ENCODE data around the gene NIPAL4. TPM values are rescaled to one million over a fixed set of nuclear protein-coding genes. Genes with fewer than 3 reads are reported as not detected.

The NIPAL4 gene
- polyA plus RNA-seq, 1 experiment, result 4.4 TPM

GRCh38 chr5:157449011-157449723 lies 10.8 kb upstream of the NIPAL4 start:
- ChIA-PET CTCF (interaction anchor here (1.1 to 2.6 kb wide), 4 partner anchors 9 to 106 kb away, joined by 3 to 9 read pairs (median 5); no protein-coding TSS in a partner anchor), POLR2A (interaction anchor here (0.5 kb wide), 1 partner anchor 15 kb away, joined by 5 read pairs; no protein-coding TSS in a partner anchor)
- Histone ChIP-seq H3K27me3 (ENCODE audit: control insufficient read depth, insufficient read depth, low read length) (no peaks in the 10 kb centered on the region), H3K4me3 (ENCODE audit: low read depth, low read length) (no peak overlapping the region), H3K36me3 (ENCODE audit: control insufficient read depth, insufficient read depth, low read length) (no peaks in the 10 kb centered on the region)
- no peak for TF ChIP-seq CTCF (IDR thresholded peaks at IDR 0.05; ENCODE audit: insufficient read depth, low read depth, low read length)
- no peak for DNase-seq (ENCODE audit: low read depth)

- DNase-seq (ENCODE audit: low read depth), result no peak
- H3K27me3 ChIP-seq (ENCODE audit: control insufficient read depth, insufficient read depth, low read length), result no peaks in the 10 kb centered on the region; the same call in none of the 2 replicates
- ChIA-PET POLR2A (no interaction called here), CTCF (interaction anchor here (0.7 to 2.6 kb wide), 4 partner anchors 10 to 107 kb away, joined by 3 to 9 read pairs (median 6); partner anchors contain the start of gene NIPAL4)
- H3K4me3 ChIP-seq (ENCODE audit: low read depth, low read length), result no peak overlapping the region
- no peaks in the 10 kb centered on the region for H3K36me3 ChIP-seq (ENCODE audit: control insufficient read depth, insufficient read depth, low read length)
- TF ChIP-seq CTCF (IDR thresholded peaks at IDR 0.05; ENCODE audit: insufficient read depth, low read depth, low read length), result no peak
These were observed 10.0 kb upstream of the NIPAL4 start for GRCh38 chr5:157450024-157450423.

GRCh38 chr5:157451806-157452205 lies 8.2 kb upstream of the NIPAL4 start:
- ChIA-PET CTCF (no interaction called here), POLR2A (no interaction called here)
- no peaks in the 10 kb centered on the region for H3K36me3 ChIP-seq (ENCODE audit: control insufficient read depth, insufficient read depth, low read length)
- DNase-seq (ENCODE audit: low read depth), result no peak
- no peak for TF ChIP-seq CTCF (IDR thresholded peaks at IDR 0.05; ENCODE audit: insufficient read depth, low read depth, low read length)
- no peak overlapping the region for H3K4me3 ChIP-seq (ENCODE audit: low read depth, low read length)
- H3K27me3 ChIP-seq (ENCODE audit: control insufficient read depth, insufficient read depth, low read length), result no peaks in the 10 kb centered on the region; the same call in none of the 2 replicates

- ChIA-PET CTCF (interaction anchor here (1.6 to 2.2 kb wide), 2 partner anchors 16 to 22 kb away, joined by 4 to 5 read pairs; no protein-coding TSS in a partner anchor), POLR2A (no interaction called here)
- Histone ChIP-seq H3K4me3 (ENCODE audit: low read depth, low read length) (no peak overlapping the region), H3K36me3 (ENCODE audit: control insufficient read depth, insufficient read depth, low read length) (no peaks in the 10 kb centered on the region), H3K27me3 (ENCODE audit: control insufficient read depth, insufficient read depth, low read length) (no peaks in the 10 kb centered on the region; the same call in none of the 2 replicates)
- TF ChIP-seq CTCF (IDR thresholded peaks at IDR 0.05; ENCODE audit: insufficient read depth, low read depth, low read length), result no peak
- DNase-seq (ENCODE audit: low read depth), result no peak
These were observed 5.7 kb upstream of the NIPAL4 start for GRCh38 chr5:157454273-157454672.

GRCh38 chr5:157455057-157455456 lies 5.0 kb upstream of the NIPAL4 start:
- H3K36me3 ChIP-seq (ENCODE audit: control insufficient read depth, insufficient read depth, low read length), result no peaks in the 10 kb centered on the region
- DNase-seq (ENCODE audit: low read depth), result no peak
- TF ChIP-seq CTCF (IDR thresholded peaks at IDR 0.05; ENCODE audit: insufficient read depth, low read depth, low read length), result no peak
- CTCF ChIA-PET, result interaction anchor here (1.6 to 2.2 kb wide), 2 partner anchors 16 to 21 kb away, joined by 4 to 5 read pairs; no protein-coding TSS in a partner anchor
- POLR2A ChIA-PET, result no interaction called here
- no peaks in the 10 kb centered on the region; the same call in none of the 2 replicates for H3K27me3 ChIP-seq (ENCODE audit: control insufficient read depth, insufficient read depth, low read length)
- H3K4me3 ChIP-seq (ENCODE audit: low read depth, low read length), result no peak overlapping the region

Measured in BJ (cell line).